CD14-positive monocyte (primary cell): ENCODE measurements around the gene SYNM. TPM values are rescaled to one million over a fixed set of nuclear protein-coding genes. Genes with fewer than 3 reads are reported as not detected.

Source experiments
- DNase-seq, 3 donors: peaks; one replicate each; pipeline ENCODE4 v3.0.0-alpha.2; 2011 to 2022
- H2AFZ ChIP-seq: 2 replicates; pipeline ENCODE4 v1.6.0; 2012; ENCODE audit warnings: mild to moderate bottlenecking, low read depth, low read length, inconsistent platforms; ENCODE audit not compliant: insufficient read depth, poor library complexity, severe bottlenecking
- H3K27ac ChIP-seq, 2 donors: 1 replicate in 1 of 2; 2 replicates in 1 of 2; pipeline ENCODE4 v1.5.1; 2012 to 2013; ENCODE audit warnings: low read length in 2 of 2, control low read depth in 1 of 2, inconsistent platforms in 1 of 2, low read depth in 1 of 2, mild to moderate bottlenecking in 1 of 2
- H3K27me3 ChIP-seq, 2 donors: one replicate each; pipeline versions ENCODE4 v1.6.0 to v1.6.1; 2011 to 2013; ENCODE audit warnings: low read length in 2 of 2; ENCODE audit not compliant: control insufficient read depth in 2 of 2, insufficient read depth in 2 of 2
- H3K36me3 ChIP-seq, 2 donors: replicated peaks in 1 of 2; 1 replicate in 1 of 2; 2 replicates in 1 of 2; pipeline versions ENCODE4 v1.5.1 to v1.6.1; 2012 to 2013; ENCODE audit warnings: low read length in 2 of 2, control low read depth in 1 of 2, inconsistent platforms in 1 of 2, mild to moderate bottlenecking in 1 of 2; ENCODE audit not compliant: insufficient read depth in 2 of 2, control insufficient read depth in 1 of 2
- H3K4me1 ChIP-seq, 2 donors: 1 replicate in 1 of 2; 2 replicates in 1 of 2; pipeline versions ENCODE4 v1.5.1 to v1.6.1; 2012 to 2013; ENCODE audit warnings: low read length in 2 of 2, control low read depth in 1 of 2, inconsistent platforms in 1 of 2, mild to moderate bottlenecking in 1 of 2, moderate library complexity in 1 of 2; ENCODE audit not compliant: insufficient read depth in 2 of 2, control insufficient read depth in 1 of 2
- H3K4me2 ChIP-seq: replicated peaks from 2 replicates; pipeline ENCODE3; 2012; ENCODE audit warnings: low read length, moderate library complexity, mild to moderate bottlenecking; ENCODE audit not compliant: poor library complexity, severe bottlenecking; ENCODE audit errors: extremely low read depth
- H3K4me3 ChIP-seq, 3 experiments: fragments of 200-600 bp in 1 of 3; sonication (generic) in 1 of 3; replicated peaks in 1 of 3; 1 replicate in 2 of 3; 2 replicates in 1 of 3; pipeline ENCODE4 v1.5.1; 2011 to 2013; ENCODE audit warnings: low read length in 3 of 3, mild to moderate bottlenecking in 3 of 3, control low read depth in 2 of 3, low read depth in 2 of 3, inconsistent platforms in 1 of 3, moderate library complexity in 1 of 3
- H3K79me2 ChIP-seq: 2 replicates; pipeline ENCODE4 v1.6.0; 2012; ENCODE audit warnings: mild to moderate bottlenecking, control low read depth, inconsistent platforms, low read length, moderate library complexity; ENCODE audit not compliant: insufficient read depth
- H3K9ac ChIP-seq: 2 replicates; pipeline ENCODE4 v1.6.0; 2017; ENCODE audit warnings: low read length, mild to moderate bottlenecking; ENCODE audit not compliant: insufficient read depth, poor library complexity, severe bottlenecking
- H3K9me3 ChIP-seq, 2 donors: replicated peaks in 1 of 2; 1 replicate in 1 of 2; 2 replicates in 1 of 2; pipeline versions ENCODE4 v1.5.1 to v1.6.1; 2012 to 2013; ENCODE audit warnings: low read length in 2 of 2, control low read depth in 1 of 2; ENCODE audit not compliant: control insufficient read depth in 1 of 2, insufficient read depth in 1 of 2
- H4K20me1 ChIP-seq: 2 replicates; pipeline ENCODE4 v1.6.0; 2012; ENCODE audit warnings: mild to moderate bottlenecking, low read length, control low read depth, moderate library complexity; ENCODE audit not compliant: insufficient read depth
- H3K27ac Mint-ChIP-seq, 7 donors: one replicate each; pipeline ENCODE4 v1.8.0; 2020; ENCODE audit warnings: mild to moderate bottlenecking in 7 of 7, mixed read lengths in 7 of 7, moderate library complexity in 6 of 7, inconsistent platforms in 2 of 7
- H3K27me3 Mint-ChIP-seq, 3 donors: one replicate each; pipeline ENCODE4 v1.8.0; 2021 to 2022; ENCODE audit warnings: low read depth in 3 of 3, mild to moderate bottlenecking in 3 of 3, mixed read lengths in 3 of 3, moderate library complexity in 3 of 3, inconsistent platforms in 1 of 3
- H3K36me3 Mint-ChIP-seq, 2 donors: one replicate each; pipeline ENCODE4 v1.8.0; 2020; ENCODE audit warnings: mixed read lengths in 2 of 2, inconsistent platforms in 1 of 2, mild to moderate bottlenecking in 1 of 2
- H3K4me1 Mint-ChIP-seq: one replicate; pipeline ENCODE4 v1.8.0; 2020; ENCODE audit warnings: mild to moderate bottlenecking, mixed read lengths
- H3K4me3 Mint-ChIP-seq, 2 donors: one replicate each; pipeline ENCODE4 v1.8.0; 2020; ENCODE audit warnings: mild to moderate bottlenecking in 2 of 2, mixed read lengths in 2 of 2, moderate library complexity in 1 of 2
- H3K9me3 Mint-ChIP-seq, 7 donors: one replicate each; pipeline ENCODE4 v1.8.0; 2020 to 2022; ENCODE audit warnings: mixed read lengths in 7 of 7, mild to moderate bottlenecking in 6 of 7, moderate library complexity in 6 of 7, inconsistent platforms in 2 of 7
- CTCF ChIP-seq: fragments of 200-600 bp; IDR thresholded peaks from one replicate; pipeline ENCODE4 v1.8.0; 2022; ENCODE audit warnings: antibody characterized with exemption, mild to moderate bottlenecking
- WGBS: methylation state at CpG from one replicate; pipeline ENCODE4 v1.1.5; 2013; ENCODE audit warnings: missing lambda C conversion rate; ENCODE audit not compliant: insufficient coverage; 5-methylcytosine and 5-hydroxymethylcytosine counted together
- intact Hi-C, 2 donors: fragments of 100-400 bp; cut with micrococcal nuclease; formaldehyde crosslinking; loops; one replicate each; pipeline versions ENCODE4 v1.15.0 to v1.15.1; 2023
- polyA plus RNA-seq, 3 donors: library from polyadenylated mRNA; depleted of rRNA in 1 of 3; unstranded in 2 of 3; stranded (reverse) in 1 of 3; fragments of 300-500 nt in 2 of 3; fragments of >200 nt in 1 of 3; fragmentation: Illumina TruSeq in 2 of 3; gene quantifications; 1 replicate in 2 of 3; 2 replicates in 1 of 3; pipeline ENCODE4 v1.2.3, GENCODE V29; 2012 to 2021

The SYNM gene
- polyA plus RNA-seq, 3 donors = 0.04 to 0.05 TPM; not detected in 1

GRCh38 chr15:99165020-99165790, 60.3 kb downstream of the SYNM start:
- Histone ChIP-seq H3K4me3 (no peak overlapping the region), H3K36me3 (no peaks in the 10 kb centered on the region), H4K20me1 (no peaks in the 10 kb centered on the region), H3K79me2 (no peaks in the 10 kb centered on the region), H3K9me3 (no peaks in the 10 kb centered on the region), H2AFZ (no peak overlapping the region), H3K27me3 (no peaks in the 10 kb centered on the region), H3K9ac (no peak overlapping the region), H3K27ac (no peak overlapping the region), H3K4me1 (no peaks in the 10 kb centered on the region), H3K4me2 (no peak overlapping the region)
- Mint-ChIP-seq H3K36me3 (peaks cover 0 to 2% of the 10 kb centered on the region in 2 donors), H3K9me3 (no peaks in the 10 kb centered on the region), H3K4me3 (no peak overlapping the region), H3K27me3 (peaks cover 0 to 4% (median 3%) of the 10 kb centered on the region in 3 donors), H3K4me1 (peaks cover 2% of the 10 kb centered on the region), H3K27ac (no peak overlapping the region)
- DNase-seq = no peak
- intact Hi-C loops = no loop called here
- no CpG with 5 or more reads among the region's 3 CpGs for WGBS
- TF ChIP-seq CTCF = no peak

GRCh38 chr15:99165956-99166689, 61.2 kb downstream of the SYNM start:
- no peak overlapping the region for H3K4me3 ChIP-seq
- Mint-ChIP-seq H3K36me3 (peaks cover 0 to 2% of the 10 kb centered on the region in 2 donors), H3K27me3 (peaks cover 0 to 4% (median 3%) of the 10 kb centered on the region in 3 donors), H3K4me1 (peaks cover 2% of the 10 kb centered on the region), H3K27ac (no peak overlapping the region), H3K4me3 (no peak overlapping the region), H3K9me3 (no peaks in the 10 kb centered on the region)
- no peak overlapping the region for H3K27ac ChIP-seq
- H3K4me1 ChIP-seq = no peaks in the 10 kb centered on the region
- H3K9me3 ChIP-seq = no peaks in the 10 kb centered on the region
- no peak for DNase-seq
- no peaks in the 10 kb centered on the region for H3K36me3 ChIP-seq
- no peak overlapping the region for H3K4me2 ChIP-seq
- H4K20me1 ChIP-seq = no peaks in the 10 kb centered on the region
- H3K9ac ChIP-seq = no peak overlapping the region
- no peak for TF ChIP-seq CTCF
- H3K27me3 ChIP-seq = no peaks in the 10 kb centered on the region
- no peak overlapping the region for H2AFZ ChIP-seq
- intact Hi-C loops = no loop called here
- 94% methylated on average over 20 of the region's 23 CpGs for WGBS
- H3K79me2 ChIP-seq = no peaks in the 10 kb centered on the region
